Measurements from ENCODE around the gene TMEM121B. TPM values are rescaled to one million over a fixed set of nuclear protein-coding genes. Genes with fewer than 3 reads are reported as not detected.

Gene TMEM121B
- total and polyA plus RNA-seq, 2 of the 13 experiments (the other 11 are each of a cell fraction or from before 2014, with no cell fraction given), result not detected

GRCh38 chr22:17155941-17156340, 34.8 kb upstream of the TMEM121B start:
- ATAC-seq (no peak), FAIRE-seq (no peak), DNase-seq (ENCODE audit: low spot score) (no peak)
- TF ChIP-seq KDM2A (CRISPR knock-in tag; IDR thresholded peaks at IDR 0.05; ENCODE audit: borderline replicate concordance, low read depth), result no peak
- no peak for TF ChIP-seq CHD2 (IDR thresholded peaks at IDR 0.05; ENCODE audit: low read depth, low read length)
- TF ChIP-seq CSRNP2 (CRISPR knock-in tag; conservative IDR thresholded peaks at IDR 0.05; ENCODE audit: low read depth), result no peak
- TF ChIP-seq ZNF761 (CRISPR knock-in tag; conservative IDR thresholded peaks at IDR 0.05), result no peak
- Histone ChIP-seq H3K27me3 (ENCODE audit: control insufficient read depth in 1 of 2, insufficient read depth in 2 of 2, low read length in 2 of 2) (peaks cover 2 to 11% of the 10 kb centered on the region in 2 experiments; a peak in 2 of 5 replicates), H3K4me1 (ENCODE audit: insufficient read depth, low read length) (no peaks in the 10 kb centered on the region), H3K9ac (ENCODE audit: insufficient read depth, low read depth, low read length) (no peak overlapping the region), H3K36me3 (replicated peaks in 1 of 2; ENCODE audit: control insufficient read depth in 1 of 2, insufficient read depth in 2 of 2, low read length in 2 of 2) (no peaks in the 10 kb centered on the region), H3K79me2 (ENCODE audit: insufficient read depth, low read length) (no peaks in the 10 kb centered on the region), H3K9me3 (ENCODE audit: low read length) (no peaks in the 10 kb centered on the region), H4K20me1 (ENCODE audit: insufficient read depth, low read length) (no peaks in the 10 kb centered on the region), H3K4me3 (replicated peaks in 1 of 3; ENCODE audit: insufficient read depth in 1 of 3, low read depth in 2 of 3, low read length in 3 of 3) (no peak overlapping the region), H3K4me2 (ENCODE audit: low read depth, low read length) (no peak overlapping the region), H3K27ac (ENCODE audit: extremely low read length, insufficient read depth, low read length) (no peak overlapping the region), H2AFZ (ENCODE audit: low read length) (no peak overlapping the region)
- CTCF ChIA-PET (ENCODE audit: low intra/inter-chr PET ratio, low total read pairs), result no interaction called here
- in situ Hi-C loops (cut with HindIII; ENCODE audit: extremely low pct_ligation_motif_present, low pct_unique_long_range_greater_than_20kb) (no loop called here), intact Hi-C loops (cut with micrococcal nuclease; ENCODE audit: unreplicated experiment) (no loop called here)
- POLR2A ChIA-PET, result no interaction called here
- 60% methylated on average over 3 of the region's 3 CpGs for WGBS (ENCODE audit: low lambda C conversion rate)
- BruUV-seq (replicated peaks), result no TSS peak

- Histone ChIP-seq H3K27ac (ENCODE audit: extremely low read length, insufficient read depth, low read length) (no peak overlapping the region), H4K20me1 (ENCODE audit: insufficient read depth, low read length) (no peaks in the 10 kb centered on the region), H3K9me3 (ENCODE audit: low read length) (no peaks in the 10 kb centered on the region), H2AFZ (ENCODE audit: low read length) (no peak overlapping the region), H3K9ac (ENCODE audit: insufficient read depth, low read depth, low read length) (no peak overlapping the region), H3K27me3 (ENCODE audit: control insufficient read depth in 1 of 2, insufficient read depth in 2 of 2, low read length in 2 of 2) (0 out of 5 replicates have a peak, but pooled peaks cover 0 to 4% of the 10 kb centered on the region in 2 experiments), H3K36me3 (replicated peaks in 1 of 2; ENCODE audit: control insufficient read depth in 1 of 2, insufficient read depth in 2 of 2, low read length in 2 of 2) (no peaks in the 10 kb centered on the region), H3K4me2 (ENCODE audit: low read depth, low read length) (no peak overlapping the region), H3K4me1 (ENCODE audit: insufficient read depth, low read length) (no peaks in the 10 kb centered on the region), H3K4me3 (replicated peaks in 1 of 3; ENCODE audit: insufficient read depth in 1 of 3, low read depth in 2 of 3, low read length in 3 of 3) (no peak overlapping the region), H3K79me2 (ENCODE audit: insufficient read depth, low read length) (no peaks in the 10 kb centered on the region)
- DNase-seq (ENCODE audit: low spot score) (no peak), FAIRE-seq (no peak), ATAC-seq (no peak)
- 28% methylated on average over 3 of the region's 3 CpGs for WGBS (ENCODE audit: low lambda C conversion rate)
- POLR2A ChIA-PET, result no interaction called here
- CTCF ChIA-PET (ENCODE audit: low intra/inter-chr PET ratio, low total read pairs), result no interaction called here
- no TSS peak for BruUV-seq (replicated peaks)
- intact Hi-C loops (cut with micrococcal nuclease; ENCODE audit: unreplicated experiment), result no loop called here
- TF ChIP-seq E2F2 (CRISPR knock-in tag; IDR thresholded peaks at IDR 0.05; ENCODE audit: borderline replicate concordance) (no peak), MAFF (IDR thresholded peaks at IDR 0.05; ENCODE audit: low read depth, low read length) (0 out of 2 replicates have a peak, but pooled peaks have one; percentile 7)
- in situ Hi-C loops (cut with HindIII; ENCODE audit: extremely low pct_ligation_motif_present, low pct_unique_long_range_greater_than_20kb), result no loop called here
These were observed 31.8 kb upstream of the TMEM121B start for GRCh38 chr22:17152971-17153370.
